Brain microvascular endothelial cell (primary cell): ENCODE measurements around the gene FOXN1.

Experiments
- DNase-seq: peaks from one replicate; pipeline ENCODE4 v3.0.0-alpha.2; 2020
- H3K27ac ChIP-seq: fragments of 250-450 bp; sonication (Bioruptor Pico); 2 replicates; pipeline ENCODE4 v1.5.1; 2020; ENCODE audit warnings: mild to moderate bottlenecking, moderate library complexity
- H3K27me3 ChIP-seq: fragments of 250-450 bp; sonication (Bioruptor Pico); replicated peaks from 2 replicates; pipeline ENCODE4 v1.5.1; 2020; ENCODE audit warnings: mild to moderate bottlenecking
- H3K36me3 ChIP-seq: fragments of 250-450 bp; sonication (Bioruptor Pico); replicated peaks from 2 replicates; pipeline ENCODE4 v1.5.1; 2020; ENCODE audit warnings: mild to moderate bottlenecking
- H3K4me3 ChIP-seq: 2 replicates; pipeline ENCODE4 v1.5.1; 2011; ENCODE audit warnings: low read depth, mild to moderate bottlenecking, control low read depth, low read length, moderate library complexity
- in situ Hi-C: cut with HindIII; loops from 2 replicates; pipeline ENCODE4 v1.10.0; 2017; ENCODE audit warnings: low sequenced_read_pairs, low pct_ligation_motif_present
- TF ChIP-seq, protein P1 (sequence below): IDR thresholded peaks from 2 replicates; pipeline ENCODE4 v1.5.1; 2011; ENCODE audit warnings: low read depth, mild to moderate bottlenecking, moderate library complexity, low read length, control low read depth, inconsistent platforms; ENCODE audit errors: missing control alignments

Gene FOXN1

DNA sequence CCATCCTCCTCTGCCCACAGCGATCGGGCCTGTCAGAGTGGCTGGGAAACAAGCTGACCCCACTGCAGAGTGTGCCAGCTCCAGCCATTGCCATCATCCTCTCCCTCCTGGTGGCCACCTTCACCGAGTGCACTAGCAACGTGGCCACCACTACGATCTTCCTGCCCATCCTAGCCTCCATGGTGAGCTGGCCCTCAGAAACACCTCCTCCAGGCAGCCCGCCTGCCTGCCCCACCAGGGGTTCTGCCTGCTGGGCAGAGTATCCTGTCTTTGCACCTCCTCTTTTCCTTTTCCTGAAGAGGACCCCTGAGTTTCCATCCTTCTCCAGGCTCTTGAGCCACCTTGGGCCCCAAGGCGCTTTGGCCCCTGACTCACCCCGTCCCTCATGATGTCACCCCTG lies 10.5 kb upstream of the FOXN1 start:
- Histone ChIP-seq H3K4me3 (no peak overlapping the region), H3K36me3 (no peaks in the 10 kb centered on the region), H3K27ac (no peak overlapping the region), H3K27me3 (no peaks in the 10 kb centered on the region)
- TF ChIP-seq, protein P1, sequence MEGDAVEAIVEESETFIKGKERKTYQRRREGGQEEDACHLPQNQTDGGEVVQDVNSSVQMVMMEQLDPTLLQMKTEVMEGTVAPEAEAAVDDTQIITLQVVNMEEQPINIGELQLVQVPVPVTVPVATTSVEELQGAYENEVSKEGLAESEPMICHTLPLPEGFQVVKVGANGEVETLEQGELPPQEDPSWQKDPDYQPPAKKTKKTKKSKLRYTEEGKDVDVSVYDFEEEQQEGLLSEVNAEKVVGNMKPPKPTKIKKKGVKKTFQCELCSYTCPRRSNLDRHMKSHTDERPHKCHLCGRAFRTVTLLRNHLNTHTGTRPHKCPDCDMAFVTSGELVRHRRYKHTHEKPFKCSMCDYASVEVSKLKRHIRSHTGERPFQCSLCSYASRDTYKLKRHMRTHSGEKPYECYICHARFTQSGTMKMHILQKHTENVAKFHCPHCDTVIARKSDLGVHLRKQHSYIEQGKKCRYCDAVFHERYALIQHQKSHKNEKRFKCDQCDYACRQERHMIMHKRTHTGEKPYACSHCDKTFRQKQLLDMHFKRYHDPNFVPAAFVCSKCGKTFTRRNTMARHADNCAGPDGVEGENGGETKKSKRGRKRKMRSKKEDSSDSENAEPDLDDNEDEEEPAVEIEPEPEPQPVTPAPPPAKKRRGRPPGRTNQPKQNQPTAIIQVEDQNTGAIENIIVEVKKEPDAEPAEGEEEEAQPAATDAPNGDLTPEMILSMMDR: no peak
- no peak for DNase-seq
- in situ Hi-C loops: no loop called here

DNA sequence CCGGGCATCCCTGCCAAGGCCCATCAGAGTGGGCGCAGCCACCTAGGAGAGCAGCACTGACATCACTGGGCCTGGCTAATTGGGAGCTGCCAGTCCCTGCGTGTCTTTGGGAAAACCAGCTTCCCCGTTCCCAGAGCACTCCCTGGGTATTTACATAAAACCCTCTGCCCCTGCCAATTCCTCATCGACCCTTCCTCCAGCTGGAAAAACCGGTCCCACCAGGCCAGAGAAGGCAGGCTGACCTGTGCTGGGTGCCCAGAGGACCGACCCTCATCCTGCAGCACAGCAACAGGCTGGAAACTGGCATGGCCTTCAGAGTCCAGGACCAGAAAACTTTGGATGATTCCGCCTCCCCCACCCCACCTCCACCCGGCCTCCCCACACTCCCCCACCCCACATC lies 8.2 kb upstream of the FOXN1 start:
- no peak for DNase-seq
- Histone ChIP-seq H3K27ac (no peak overlapping the region), H3K4me3 (no peak overlapping the region), H3K36me3 (no peaks in the 10 kb centered on the region), H3K27me3 (peaks cover 2% of the 10 kb centered on the region)
- TF ChIP-seq, protein P1: no peak
- in situ Hi-C loops: no loop called here

DNA sequence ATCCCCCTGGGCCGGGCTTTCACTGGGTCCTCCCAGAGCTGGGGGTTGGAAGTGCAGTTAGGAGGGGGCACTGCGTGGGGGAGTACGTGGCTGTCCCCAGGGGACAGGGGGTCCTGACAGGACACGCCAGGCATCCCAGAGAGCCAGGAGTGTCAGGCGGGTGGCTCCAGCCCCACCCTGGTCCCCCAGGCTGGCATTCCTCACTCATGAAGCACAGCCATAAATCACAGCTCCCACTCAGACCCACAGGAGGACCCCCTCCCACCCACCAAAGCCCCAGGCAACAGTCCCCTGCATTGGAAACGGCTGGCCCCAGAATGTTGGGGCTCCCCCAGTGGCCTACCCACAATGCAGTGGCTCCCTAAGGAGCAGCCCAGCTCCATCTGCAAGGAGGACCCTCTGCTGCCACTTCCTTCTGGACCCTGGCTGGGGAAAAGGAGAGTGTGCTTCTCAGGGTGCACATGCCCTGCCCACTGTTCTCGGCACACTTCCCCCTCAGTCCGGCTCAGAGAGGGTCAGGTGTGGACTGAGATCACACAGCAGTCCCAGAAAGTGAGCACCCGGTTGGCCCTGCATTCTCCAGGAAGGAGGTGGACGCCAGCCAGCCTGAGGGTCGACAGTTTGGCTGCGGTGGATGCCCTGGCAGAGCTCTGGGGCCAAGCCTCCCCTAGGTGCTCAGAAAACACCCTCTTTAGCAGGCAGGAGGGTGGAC lies 7.3 kb upstream of the FOXN1 start:
- TF ChIP-seq, protein P1: no peak
- DNase-seq: no peak
- Histone ChIP-seq H3K27ac (no peak overlapping the region), H3K27me3 (peaks cover 2% of the 10 kb centered on the region), H3K36me3 (no peaks in the 10 kb centered on the region), H3K4me3 (no peak overlapping the region)
- in situ Hi-C loops: no loop called here

DNA sequence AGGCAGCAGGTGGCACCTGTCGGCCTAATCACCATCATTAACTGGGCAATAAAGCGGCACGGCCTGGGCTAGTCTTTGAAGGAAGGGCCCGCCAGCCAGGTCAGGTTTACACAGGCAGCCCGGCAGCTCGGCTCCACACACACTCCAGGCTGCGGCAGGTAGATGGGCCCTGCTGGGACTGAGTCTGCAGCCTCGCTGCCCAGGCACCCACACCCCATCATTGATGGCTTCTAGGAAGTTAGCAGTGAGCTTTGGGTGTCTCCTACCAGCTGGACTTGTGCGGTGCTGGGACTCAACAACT lies 6.8 kb upstream of the FOXN1 start:
- in situ Hi-C loops: no loop called here
- Histone ChIP-seq H3K27ac (no peak overlapping the region), H3K27me3 (peaks cover 2% of the 10 kb centered on the region), H3K4me3 (no peak overlapping the region), H3K36me3 (no peaks in the 10 kb centered on the region)
- no peak for DNase-seq
- TF ChIP-seq, protein P1: no peak

DNA sequence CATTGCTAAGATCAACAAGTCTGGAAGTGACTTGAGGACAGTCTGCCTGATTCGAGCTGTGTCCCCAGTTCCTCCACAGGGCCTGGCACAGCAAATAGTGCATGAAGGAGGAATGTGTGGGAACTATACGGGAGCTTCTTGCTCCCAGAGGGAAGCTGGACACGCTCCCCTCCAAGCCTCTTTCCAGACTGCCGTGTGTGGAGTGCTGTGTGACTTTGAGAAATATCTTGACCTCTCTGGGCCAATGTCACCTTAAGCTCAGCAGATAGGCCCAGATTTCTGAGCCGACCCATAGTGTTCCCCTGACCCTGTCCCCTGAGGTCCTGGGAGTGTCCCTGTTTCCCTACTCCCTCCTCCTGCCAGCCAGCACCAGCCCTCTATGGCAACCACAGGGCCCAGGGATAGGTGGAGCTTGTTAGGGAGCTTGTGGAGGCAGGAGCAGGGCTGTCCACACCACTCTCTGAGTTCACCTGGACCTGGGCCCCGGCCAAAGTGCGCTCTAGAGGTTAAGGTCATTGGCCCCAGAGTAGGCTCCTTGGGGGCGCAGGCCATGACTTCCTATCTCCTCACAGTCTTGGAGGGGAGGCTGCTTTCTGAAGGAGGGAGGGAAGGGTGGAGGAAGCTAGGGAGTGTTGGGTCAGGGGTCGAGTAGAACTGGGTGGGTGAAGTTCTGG lies 6.3 kb upstream of the FOXN1 start:
- H3K36me3 ChIP-seq: no peaks in the 10 kb centered on the region
- H3K27me3 ChIP-seq: peaks cover 5% of the 10 kb centered on the region
- in situ Hi-C loops: no loop called here

More for the DNA sequence above, 6.3 kb upstream of the FOXN1 start:
- DNase-seq: no peak
- TF ChIP-seq, protein P1: no peak
- no peak overlapping the region for H3K27ac ChIP-seq
- no peak overlapping the region for H3K4me3 ChIP-seq
